Tibial artery (tissue), 4 donors: ENCODE measurements around the gene CD200R1.

Source experiments
- DNase-seq, 2 donors: peaks; one replicate each; pipeline ENCODE4 v3.0.0-alpha.2; 2019
- H3K27ac ChIP-seq, 2 donors: fragments of 200-600 bp; sonication (generic) in 1 of 2; 1 replicate in 1 of 2; 2 replicates in 1 of 2; pipeline ENCODE4 v1.5.1; 2018 to 2019; ENCODE audit warnings: mild to moderate bottlenecking in 1 of 2
- H3K27me3 ChIP-seq, 2 donors: fragments of 200-600 bp; sonication (generic) in 1 of 2; one replicate each; pipeline versions ENCODE4 v1.5.1 to v1.6.0; 2016 to 2019
- H3K36me3 ChIP-seq, 3 donors: fragments of 200-600 bp; sonication (generic) in 2 of 3; one replicate each; pipeline ENCODE4 v1.5.1; 2016 to 2019; ENCODE audit warnings: mild to moderate bottlenecking in 2 of 3
- H3K4me1 ChIP-seq, 4 donors: fragments of 200-600 bp; sonication (generic) in 2 of 4; 1 replicate in 3 of 4; 2 replicates in 1 of 4; pipeline ENCODE4 v1.5.1; 2016 to 2019
- H3K4me3 ChIP-seq, 2 donors: fragments of 200-600 bp; sonication (generic) in 1 of 2; 1 replicate in 1 of 2; 2 replicates in 1 of 2; pipeline ENCODE4 v1.5.1; 2018 to 2019; ENCODE audit warnings: mild to moderate bottlenecking in 2 of 2
- H3K9me3 ChIP-seq, 3 donors: fragments of 200-600 bp; sonication (generic) in 1 of 3; one replicate each; pipeline ENCODE4 v1.5.1; 2016 to 2019
- CTCF ChIP-seq, 2 experiments: fragments of 200-600 bp in 1 of 2; fragments of 450-650 bp in 1 of 2; IDR thresholded peaks; one replicate each; pipeline ENCODE4 v1.5.1; 2017 to 2019; ENCODE audit warnings: antibody characterized with exemption in 2 of 2, mild to moderate bottlenecking in 1 of 2, moderate library complexity in 1 of 2
- intact Hi-C: fragments of 100-400 bp; cut with DNase I; formaldehyde crosslinking; loops from one replicate; pipeline ENCODE4 v1.15.0; 2023; ENCODE audit warnings: low total_unique reads

The CD200R1 gene

GRCh38 chr3:112908252-112908651 is 66.7 kb downstream of the CD200R1 start:
- DNase-seq: no peak
- intact Hi-C loops: no loop called here
- Histone ChIP-seq H3K9me3 (no peaks in the 10 kb centered on the region), H3K27ac (no peak overlapping the region), H3K4me3 (no peak overlapping the region), H3K27me3 (no peaks in the 10 kb centered on the region), H3K36me3 (no peaks in the 10 kb centered on the region), H3K4me1 (no peaks in the 10 kb centered on the region)
- TF ChIP-seq CTCF (IDR thresholded peaks at IDR 0.05): no peak

GRCh38 chr3:112904786-112905185 is 70.1 kb downstream of the CD200R1 start:
- Histone ChIP-seq H3K36me3 (no peaks in the 10 kb centered on the region), H3K4me3 (no peak overlapping the region), H3K27me3 (no peaks in the 10 kb centered on the region), H3K27ac (no peak overlapping the region), H3K4me1 (no peaks in the 10 kb centered on the region), H3K9me3 (peaks cover 0 to 5% (median 0%) of the 10 kb centered on the region in 3 donors)
- no peak for TF ChIP-seq CTCF (IDR thresholded peaks at IDR 0.05)
- intact Hi-C loops: no loop called here
- DNase-seq: no peak

GRCh38 chr3:112900113-112900512 is 74.8 kb downstream of the CD200R1 start:
- Histone ChIP-seq H3K27me3 (no peaks in the 10 kb centered on the region), H3K27ac (no peak overlapping the region), H3K4me3 (no peak overlapping the region), H3K9me3 (peaks cover 0 to 5% (median 0%) of the 10 kb centered on the region in 3 donors), H3K36me3 (no peaks in the 10 kb centered on the region), H3K4me1 (no peaks in the 10 kb centered on the region)
- DNase-seq: no peak
- intact Hi-C loops: no loop called here
- no peak for TF ChIP-seq CTCF (IDR thresholded peaks at IDR 0.05)

GRCh38 chr3:112897791-112898190 is 77.1 kb downstream of the CD200R1 start:
- no peaks in the 10 kb centered on the region for H3K27me3 ChIP-seq
- intact Hi-C loops: no loop called here
- no peak for DNase-seq
- H3K27ac ChIP-seq: no peak overlapping the region
- no peaks in the 10 kb centered on the region for H3K4me1 ChIP-seq
- H3K36me3 ChIP-seq: no peaks in the 10 kb centered on the region
- H3K9me3 ChIP-seq: peaks cover 0 to 5% (median 0%) of the 10 kb centered on the region in 3 donors
- H3K4me3 ChIP-seq: no peak overlapping the region
- no peak for TF ChIP-seq CTCF (IDR thresholded peaks at IDR 0.05)

GRCh38 chr3:112894258-112894657 is 80.6 kb downstream of the CD200R1 start:
- no peaks in the 10 kb centered on the region for H3K4me1 ChIP-seq
- no peak overlapping the region for H3K4me3 ChIP-seq
- no peaks in the 10 kb centered on the region for H3K27me3 ChIP-seq
- DNase-seq: no peak
- intact Hi-C loops: no loop called here
- no peak for TF ChIP-seq CTCF (IDR thresholded peaks at IDR 0.05)
- no peaks in the 10 kb centered on the region for H3K9me3 ChIP-seq
- H3K27ac ChIP-seq: no peak overlapping the region
- no peaks in the 10 kb centered on the region for H3K36me3 ChIP-seq

GRCh38 chr3:112889357-112889756 is 85.5 kb downstream of the CD200R1 start:
- H3K27ac ChIP-seq: no peak overlapping the region
- no peak overlapping the region for H3K4me3 ChIP-seq
- no peaks in the 10 kb centered on the region for H3K4me1 ChIP-seq
- no peaks in the 10 kb centered on the region for H3K36me3 ChIP-seq
- H3K27me3 ChIP-seq: no peaks in the 10 kb centered on the region
- no peaks in the 10 kb centered on the region for H3K9me3 ChIP-seq
- TF ChIP-seq CTCF (IDR thresholded peaks at IDR 0.05): no peak
- no peak for DNase-seq
- intact Hi-C loops: no loop called here
